HG03175 (cell line): ENCODE data around the gene ACSL3.
"Not testable (repeated sequence)": the region's sequence is repeated elsewhere in the genome, so short reads cannot be mapped to it uniquely, and the experiment has no call there.

Source experiments
- ATAC-seq: cut with Tn5 transposase; IDR thresholded peaks from one replicate; pipeline ENCODE4 v1.9.1; 2021; ENCODE audit warnings: mild to moderate bottlenecking, moderate library complexity; ENCODE audit not compliant: unreplicated experiment

ACSL3 gene

GRCh38 chr2:222907790-222908441, 47.1 kb downstream of the ACSL3 start:
- ATAC-seq, result no peak

GRCh38 chr2:222909286-222909685, 48.5 kb downstream of the ACSL3 start:
- no peak for ATAC-seq

GRCh38 chr2:222912117-222912516, 51.3 kb downstream of the ACSL3 start:
- peak; percentile 99 for ATAC-seq

GRCh38 chr2:222912776-222913175, 51.9 kb downstream of the ACSL3 start:
- ATAC-seq, result no peak

GRCh38 chr2:222915092-222915957, 54.5 kb downstream of the ACSL3 start:
- ATAC-seq, result no peak

DNA sequence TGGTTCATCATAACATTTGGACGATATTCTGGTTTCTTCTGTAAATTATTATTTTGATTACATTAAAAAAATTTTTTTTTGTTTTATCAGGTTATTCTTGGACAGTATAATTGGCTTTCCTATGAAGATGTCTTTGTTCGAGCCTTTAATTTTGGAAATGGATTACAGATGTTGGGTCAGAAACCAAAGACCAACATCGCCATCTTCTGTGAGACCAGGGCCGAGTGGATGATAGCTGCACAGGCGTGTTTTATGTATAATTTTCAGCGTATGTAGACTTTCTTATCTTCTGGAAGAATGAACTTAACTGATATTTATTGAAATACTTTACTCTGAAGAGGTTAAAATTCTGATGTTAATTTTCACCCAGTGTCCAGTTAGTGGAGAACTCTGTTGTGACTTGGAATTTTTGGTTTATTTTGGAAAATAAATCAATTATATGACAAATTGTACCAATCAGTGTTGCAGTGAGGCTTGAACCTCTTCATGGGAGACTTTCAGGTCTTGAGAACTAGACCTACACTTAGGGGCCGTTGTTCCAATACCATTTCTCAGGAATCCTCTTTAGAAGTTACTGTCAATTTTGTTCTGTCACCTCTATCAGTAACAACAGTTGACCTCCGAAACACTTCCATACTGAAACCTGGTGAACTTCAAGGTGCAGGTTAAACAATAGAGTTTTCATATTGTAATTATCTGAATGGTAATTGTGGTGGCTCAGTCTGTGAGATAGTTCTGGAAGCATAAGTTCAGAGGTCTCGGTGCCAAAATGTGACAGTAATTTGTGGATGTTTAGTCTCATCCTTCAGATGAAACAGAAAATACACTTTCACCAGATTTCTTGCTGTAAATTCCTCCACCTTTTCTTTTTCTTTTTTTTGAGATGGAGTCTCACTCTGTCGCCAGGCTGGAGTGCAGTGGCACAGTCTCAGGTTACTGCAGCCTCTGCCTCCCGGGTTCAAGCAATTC, 55.7 kb downstream of the ACSL3 start:
- no peak for ATAC-seq

DNA sequence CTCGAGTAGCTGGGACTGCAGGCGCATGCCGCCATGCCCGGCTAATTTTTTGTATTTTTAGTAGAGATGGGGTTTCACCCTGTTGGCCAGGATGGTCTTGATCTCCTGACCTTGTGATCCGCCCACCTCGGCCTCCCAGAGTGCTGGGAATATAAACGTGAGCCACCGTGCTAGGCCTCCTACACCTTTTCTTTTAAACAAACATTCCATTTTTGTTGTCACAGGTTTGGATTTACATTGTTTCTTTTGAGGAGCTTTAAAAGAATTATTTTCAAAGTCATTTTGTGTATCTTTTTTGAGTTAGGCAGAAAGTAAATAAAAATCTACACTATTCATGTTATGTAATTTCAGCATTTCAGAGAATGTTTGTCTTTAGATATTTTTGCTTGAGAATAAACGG, 56.4 kb downstream of the ACSL3 start:
- not testable (repeated sequence) for ATAC-seq

DNA sequence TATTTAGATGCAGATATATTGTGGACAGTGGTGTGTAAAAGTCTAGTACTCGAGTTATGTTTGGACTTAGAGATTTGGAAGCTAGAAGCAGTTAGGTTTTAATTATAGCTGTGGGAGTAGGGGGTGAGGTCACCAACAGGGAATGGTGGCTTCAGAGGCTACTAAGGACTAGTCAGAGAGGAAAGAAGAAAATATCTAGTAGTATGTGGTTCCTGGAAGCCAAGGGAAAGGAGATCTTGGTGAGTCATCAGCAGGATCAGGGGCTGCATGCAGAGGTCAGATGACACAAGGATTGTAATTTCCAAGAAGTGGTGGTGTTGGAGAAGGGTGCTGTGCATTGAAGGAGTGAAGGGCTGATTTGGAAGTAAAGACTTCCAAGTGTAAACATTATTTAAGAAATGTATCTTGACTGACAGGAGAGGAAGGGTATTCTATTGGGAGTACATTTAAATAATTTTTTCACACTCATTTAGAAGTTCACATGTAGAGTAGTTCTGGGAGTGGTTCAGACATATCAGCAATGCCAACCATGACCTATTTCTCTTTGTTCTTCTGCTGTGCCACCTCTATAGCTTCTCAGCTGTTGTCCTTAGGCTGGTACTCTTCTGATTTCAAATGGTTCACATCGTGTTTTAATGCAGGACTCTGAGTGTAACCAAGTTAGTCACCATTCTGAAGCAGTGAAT, 59.1 kb downstream of the ACSL3 start:
- ATAC-seq, result no peak

DNA sequence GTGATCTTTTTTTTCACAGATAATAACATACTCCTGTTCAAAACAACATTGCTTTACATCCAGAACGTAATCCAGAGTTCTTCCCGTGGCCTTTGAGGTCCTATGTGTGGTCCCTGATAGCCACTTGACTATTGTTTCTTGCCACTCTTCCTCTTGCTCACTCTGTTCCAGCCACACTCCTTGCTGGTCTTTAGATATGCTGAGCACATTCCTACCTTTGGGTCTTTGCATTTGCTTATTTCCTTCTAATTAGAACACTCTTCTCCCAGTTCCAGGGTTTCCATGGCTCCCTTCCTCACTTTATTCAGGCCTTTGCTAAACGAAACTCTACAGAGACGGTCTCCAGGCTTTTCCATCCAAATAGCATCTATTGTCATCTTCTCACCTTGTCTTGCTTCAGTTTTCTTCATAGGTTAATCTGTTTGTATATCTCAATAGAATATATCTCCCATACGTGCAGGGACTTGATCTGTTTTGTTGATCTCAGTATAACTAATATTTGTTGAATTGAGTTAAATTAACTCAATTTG, 59.9 kb downstream of the ACSL3 start:
- ATAC-seq, result no peak

- ATAC-seq, result no peak
These were observed 61.4 kb downstream of the ACSL3 start for GRCh38 chr2:222922019-222922800.

DNA sequence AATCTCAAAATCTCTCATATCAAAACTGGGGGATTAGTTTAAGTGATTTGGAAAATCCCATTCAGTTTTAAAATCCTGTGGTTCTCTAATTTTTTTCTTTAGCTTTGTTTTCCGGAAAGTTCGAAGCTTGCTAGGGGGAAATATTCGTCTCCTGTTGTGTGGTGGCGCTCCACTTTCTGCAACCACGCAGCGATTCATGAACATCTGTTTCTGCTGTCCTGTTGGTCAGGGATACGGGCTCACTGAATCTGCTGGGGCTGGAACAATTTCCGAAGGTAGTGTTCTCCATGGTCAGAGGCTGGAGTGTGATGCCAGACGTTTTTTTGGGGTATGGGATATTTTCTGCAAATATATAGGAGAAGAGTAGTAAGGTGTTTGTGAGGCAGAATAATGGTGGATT, 66.1 kb downstream of the ACSL3 start:
- no peak for ATAC-seq

- no peak for ATAC-seq
These were observed 66.8 kb downstream of the ACSL3 start for GRCh38 chr2:222927600-222927999.

DNA sequence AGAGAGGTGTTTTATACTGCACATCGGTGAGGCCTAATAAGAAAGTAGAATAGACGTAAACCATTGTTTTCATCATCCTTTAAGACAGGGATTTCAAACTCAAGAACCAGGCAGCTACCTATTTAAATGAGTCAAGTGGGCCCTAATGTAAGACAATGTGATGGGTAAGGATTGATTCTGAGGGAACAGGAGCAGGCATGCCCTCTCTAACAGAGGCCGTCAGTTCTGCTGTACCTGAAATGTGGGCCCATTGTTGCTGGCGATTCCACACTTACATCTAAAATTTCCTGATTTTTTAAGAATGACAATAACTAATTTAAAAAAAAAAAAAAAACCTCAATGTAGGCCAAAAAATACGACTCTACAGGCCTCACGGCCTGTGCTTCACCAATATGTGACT, 67.5 kb downstream of the ACSL3 start:
- ATAC-seq, result no peak

- ATAC-seq, result no peak
These were observed 70.0 kb downstream of the ACSL3 start for GRCh38 chr2:222930862-222931261.

- no peak for ATAC-seq
These were observed 70.8 kb downstream of the ACSL3 start for GRCh38 chr2:222931659-222932058.

DNA sequence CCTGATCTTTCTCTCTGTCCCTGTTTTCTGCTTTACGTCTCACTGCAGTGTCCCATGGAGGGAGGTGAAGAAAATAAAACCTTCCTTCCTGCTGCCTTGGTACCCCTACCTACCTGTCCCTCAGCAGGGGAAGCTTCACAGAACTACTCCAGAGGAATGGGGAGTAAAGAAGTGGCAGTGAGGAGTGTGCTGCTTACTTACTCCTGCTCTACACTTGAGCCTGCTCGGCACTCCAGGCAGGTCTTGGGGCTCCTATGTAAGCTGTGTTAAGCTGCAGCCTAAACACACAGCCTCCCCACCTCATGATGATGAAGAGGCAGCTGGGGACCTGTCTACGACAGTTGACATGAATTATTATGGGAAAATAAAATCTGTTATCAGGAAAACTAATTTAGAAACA, 72.6 kb downstream of the ACSL3 start:
- ATAC-seq, result no peak

- no peak for ATAC-seq
These were observed 75.0 kb downstream of the ACSL3 start for GRCh38 chr2:222935688-222936298.

- ATAC-seq, result no peak
These were observed 75.9 kb downstream of the ACSL3 start for GRCh38 chr2:222936705-222937104.

DNA sequence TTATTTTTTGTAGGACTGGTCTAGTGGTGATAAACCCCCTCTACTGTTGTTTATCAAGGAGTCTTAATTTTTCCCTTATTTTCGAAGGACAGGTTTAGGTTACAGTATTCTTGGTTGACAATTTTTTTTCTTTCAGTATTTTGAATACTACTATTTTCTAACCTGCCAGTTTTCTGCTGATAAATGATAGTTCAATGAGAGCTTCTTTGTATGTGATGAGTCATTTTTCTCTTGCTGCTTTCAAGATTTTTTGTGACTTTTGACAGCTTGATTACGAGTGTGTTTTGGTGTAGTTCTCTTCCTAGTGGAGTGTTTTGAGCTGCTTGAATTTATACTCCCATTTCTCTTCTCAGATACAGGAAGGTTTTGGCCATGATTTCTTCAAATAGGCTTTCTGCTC, 77.5 kb downstream of the ACSL3 start:
- no peak for ATAC-seq
